ENCODE measurements around the gene ADGRD1.

- TF ChIP-seq CTCF (IDR thresholded peaks at IDR 0.05; ENCODE audit: insufficient read depth, low read length) (no peak), POLR2AphosphoS5 (IDR thresholded peaks at IDR 0.05; ENCODE audit: low read depth) (no peak), REST (IDR thresholded peaks at IDR 0.05; ENCODE audit: insufficient replicate concordance, low read depth) (no peak)
Observed at GRCh38 chr12:131076791-131077747, 123.4 kb downstream of the ADGRD1 start.
